ENCODE results near the gene DKK3.

DNA sequence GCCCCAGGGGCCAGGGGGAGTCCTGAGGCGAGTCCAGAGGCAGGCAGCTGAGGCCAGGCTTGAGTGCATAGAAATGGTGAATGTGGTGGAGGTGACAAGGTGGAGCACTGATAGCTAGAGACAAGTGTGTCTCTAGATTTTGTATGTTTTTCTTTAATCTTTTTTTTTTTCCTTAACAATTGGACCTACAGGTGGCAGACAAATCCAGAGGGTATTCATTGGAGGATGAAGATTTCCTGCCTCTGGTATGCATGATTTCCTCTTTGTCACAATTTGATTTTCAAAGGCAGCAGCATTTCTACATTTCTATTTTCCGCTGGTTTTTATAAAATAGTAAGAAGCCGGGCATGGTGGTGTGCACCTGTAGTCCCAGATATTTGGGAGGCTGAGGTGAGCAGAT lies 47.7 kb upstream of the DKK3 start:
- TF ChIP-seq ESRRG (CRISPR knock-in tag; IDR thresholded peaks at IDR 0.05): no peak
- TF ChIP-seq ISL1 (CRISPR knock-in tag; IDR thresholded peaks at IDR 0.05): no peak
- TF ChIP-seq SNAI2 (CRISPR knock-in tag; IDR thresholded peaks at IDR 0.05): no peak
- no peak for TF ChIP-seq GLIS3 (CRISPR knock-in tag; IDR thresholded peaks at IDR 0.05)
- TF ChIP-seq RARB (CRISPR knock-in tag; IDR thresholded peaks at IDR 0.05): no peak
- no peak for TF ChIP-seq BACH2 (CRISPR knock-in tag; IDR thresholded peaks at IDR 0.05; ENCODE audit: borderline replicate concordance)

Data from SK-N-SH treated with all-trans-retinoic acid at 6 μM for 48 hours (cell line).